ENCODE data around the gene DENND4B. TPM values are rescaled to one million over a fixed set of nuclear protein-coding genes. Genes with fewer than 3 reads are reported as not detected.

Gene DENND4B
- total RNA-seq, 1 experiment from 2014 or later = 7.8 TPM

GRCh38 chr1:153956997-153957715 is 10.6 kb upstream of the DENND4B start:
- in situ Hi-C loops (cut with HindIII; ENCODE audit: low sequenced_read_pairs) = no loop called here

GRCh38 chr1:153954826-153955225 is 8.3 kb upstream of the DENND4B start:
- no peak for DNase-seq (ENCODE audit: low spot score)
- in situ Hi-C loops (cut with HindIII; ENCODE audit: low sequenced_read_pairs) = no loop called here

More at GRCh38 chr1:153956997-153957715, 10.6 kb upstream of the DENND4B start:
- no peak for DNase-seq (ENCODE audit: low spot score)

GRCh38 chr1:153953859-153954365 is 7.4 kb upstream of the DENND4B start:
- in situ Hi-C loops (cut with HindIII; ENCODE audit: low sequenced_read_pairs) = no loop called here
- DNase-seq (ENCODE audit: low spot score) = no peak

- DNase-seq (ENCODE audit: low spot score) = no peak
- in situ Hi-C loops (cut with HindIII; ENCODE audit: low sequenced_read_pairs) = no loop called here
These were observed 5.3 kb upstream of the DENND4B start for GRCh38 chr1:153951801-153952200.

- no peak for DNase-seq (ENCODE audit: low spot score)
- in situ Hi-C loops (cut with HindIII; ENCODE audit: low sequenced_read_pairs) = no loop called here
These were observed 4.7 kb upstream of the DENND4B start for GRCh38 chr1:153951183-153951582.

- in situ Hi-C loops (cut with HindIII; ENCODE audit: low sequenced_read_pairs) = loop anchor here (25.0 kb wide), 1 partner anchor 134 kb away; no protein-coding TSS in a partner anchor
- DNase-seq (ENCODE audit: low spot score) = peak; percentile 68
These were observed 510 bp downstream of the DENND4B start for GRCh38 chr1:153945795-153946621.

GRCh38 chr1:153945131-153945794 is 1.3 kb downstream of the DENND4B start:
- no peak for DNase-seq (ENCODE audit: low spot score)
- in situ Hi-C loops (cut with HindIII; ENCODE audit: low sequenced_read_pairs) = loop anchor here (25.0 kb wide), 1 partner anchor 133 kb away; no protein-coding TSS in a partner anchor

GRCh38 chr1:153944827-153945117 is 1.7 kb downstream of the DENND4B start:
- in situ Hi-C loops (cut with HindIII; ENCODE audit: low sequenced_read_pairs) = loop anchor here (25.0 kb wide), 1 partner anchor 132 kb away; no protein-coding TSS in a partner anchor
- no peak for DNase-seq (ENCODE audit: low spot score)

GRCh38 chr1:153944005-153944826 is 2.3 kb downstream of the DENND4B start:
- in situ Hi-C loops (cut with HindIII; ENCODE audit: low sequenced_read_pairs) = loop anchor here (25.0 kb wide), 1 partner anchor 132 kb away; no protein-coding TSS in a partner anchor
- DNase-seq (ENCODE audit: low spot score) = no peak

GRCh38 chr1:153942766-153943549 is 3.6 kb downstream of the DENND4B start:
- no peak for DNase-seq (ENCODE audit: low spot score)
- in situ Hi-C loops (cut with HindIII; ENCODE audit: low sequenced_read_pairs) = loop anchor here (25.0 kb wide), 1 partner anchor 131 kb away; no protein-coding TSS in a partner anchor

GRCh38 chr1:153941826-153942725 is 4.4 kb downstream of the DENND4B start:
- in situ Hi-C loops (cut with HindIII; ENCODE audit: low sequenced_read_pairs) = loop anchor here (25.0 kb wide), 1 partner anchor 130 kb away; no protein-coding TSS in a partner anchor
- no peak for DNase-seq (ENCODE audit: low spot score)

GRCh38 chr1:153940756-153941155 is 5.8 kb downstream of the DENND4B start:
- in situ Hi-C loops (cut with HindIII; ENCODE audit: low sequenced_read_pairs) = loop anchor here (25.0 kb wide), 1 partner anchor 128 kb away; no protein-coding TSS in a partner anchor
- DNase-seq (ENCODE audit: low spot score) = no peak

GRCh38 chr1:153939476-153939875 is 7.0 kb downstream of the DENND4B start:
- in situ Hi-C loops (cut with HindIII; ENCODE audit: low sequenced_read_pairs) = loop anchor here (25.0 kb wide), 1 partner anchor 127 kb away; no protein-coding TSS in a partner anchor
- no peak for DNase-seq (ENCODE audit: low spot score)

GRCh38 chr1:153938996-153939395 is 7.5 kb downstream of the DENND4B start:
- in situ Hi-C loops (cut with HindIII; ENCODE audit: low sequenced_read_pairs) = loop anchor here (25.0 kb wide), 1 partner anchor 127 kb away; no protein-coding TSS in a partner anchor
- no peak for DNase-seq (ENCODE audit: low spot score)

- DNase-seq (ENCODE audit: low spot score) = no peak
- in situ Hi-C loops (cut with HindIII; ENCODE audit: low sequenced_read_pairs) = loop anchor here (25.0 kb wide), 1 partner anchor 125 kb away; no protein-coding TSS in a partner anchor
These were observed 9.2 kb downstream of the DENND4B start for GRCh38 chr1:153937331-153937730.

- in situ Hi-C loops (cut with HindIII; ENCODE audit: low sequenced_read_pairs) = loop anchor here (25.0 kb wide), 1 partner anchor 124 kb away; no protein-coding TSS in a partner anchor
- peak; percentile 68 for DNase-seq (ENCODE audit: low spot score)
These were observed 10.3 kb downstream of the DENND4B start for GRCh38 chr1:153936011-153936802.
